K562 (cell line): ENCODE results near the gene COLEC12. TPM values are rescaled to one million over a fixed set of nuclear protein-coding genes. Genes with fewer than 3 reads are reported as not detected.

ENCODE experiments used
- KDM4B ChIP-seq, 2 experiments: fragments of 450-650 bp in 1 of 2; sonication (generic) in 1 of 2; IDR thresholded peaks; 2 replicates each; pipeline ENCODE4 v1.6.1; 2016 to 2017; ENCODE audit warnings: borderline replicate concordance in 2 of 2, antibody characterized with exemption in 1 of 2, low read depth in 1 of 2, mild to moderate bottlenecking in 1 of 2
- NR2C1 ChIP-seq, 2 experiments: fragments of 450-650 bp; IDR thresholded peaks; 2 replicates each; pipeline ENCODE4 v1.6.1; 2017; ENCODE audit warnings: mild to moderate bottlenecking in 2 of 2, antibody characterized with exemption in 1 of 2, inconsistent platforms in 1 of 2, missing compliant biosample characterization in 1 of 2, missing genetic modification characterization in 1 of 2
- PCBP2 ChIP-seq: fragments of 200-400 bp; formaldehyde crosslinking; IDR thresholded peaks from 2 replicates; pipeline ENCODE4 v1.6.1; 2018; ENCODE audit warnings: low read length, low read depth, mild to moderate bottlenecking, moderate library complexity; ENCODE audit not compliant: poor library complexity, severe bottlenecking
- ZBTB1 ChIP-seq: sonication (generic); formaldehyde crosslinking; IDR thresholded peaks from 2 replicates; pipeline ENCODE4 v1.8.1; 2023; ENCODE audit warnings: missing genetic modification reagents, low read depth, mild to moderate bottlenecking, borderline replicate concordance
- polyA plus RNA-seq, 8 experiments: library from polyadenylated mRNA; depleted of rRNA in 4 of 8; stranded (reverse) in 5 of 8; unstranded in 3 of 8; fragments of >200 nt; fragmentation: Nextera tagmentation in 2 of 8; fragmentation: Illumina TruSeq in 1 of 8; extraction: Ambion mirVana in 2 of 8; extraction: Trizol in 1 of 8; gene quantifications; 2 replicates each; pipeline versions ENCODE4 v1.2.1 to v1.2.3, GENCODE V29; 2011 to 2014; ENCODE audit warnings: inconsistent platforms in 1 of 8, missing spikeins in 1 of 8
- total RNA-seq, 7 experiments: library from RNA; depleted of rRNA in 6 of 7; stranded (reverse); fragments of >200 nt in 6 of 7; fragmentation: Illumina TruSeq in 2 of 7; extraction: Trizol in 2 of 7; gene quantifications; 2 replicates each; pipeline versions ENCODE4 v1.2.1 to v1.2.3, GENCODE V29; 2011 to 2021; ENCODE audit warnings: low replicate concordance in 1 of 7
- TF ChIP-seq, protein P1 (sequence below): fragments of 150-350 bp; conservative IDR thresholded peaks from 2 replicates; pipeline ENCODE4 v1.6.1; 2014; ENCODE audit warnings: low read length
- TF ChIP-seq, protein P2 (sequence below): sonication (generic); formaldehyde crosslinking; IDR thresholded peaks from 2 replicates; pipeline ENCODE4 v1.8.0; 2022; ENCODE audit warnings: missing genetic modification reagents, mild to moderate bottlenecking, borderline replicate concordance
- TF ChIP-seq, protein P3 (sequence below), 3 experiments: fragments of 200-800 bp in 1 of 3; fragments of 250-450 bp in 1 of 3; fragments of 450-650 bp in 1 of 3; sonication (Bioruptor Pico) in 1 of 3; sonication (Bioruptor generic) in 1 of 3; formaldehyde crosslinking in 1 of 3; IDR thresholded peaks; 2 replicates each; pipeline versions ENCODE4 v1.6.1 to v1.8.0; 2016 to 2022; ENCODE audit warnings: mild to moderate bottlenecking in 2 of 3, missing genetic modification characterization in 2 of 3, missing compliant biosample characterization in 1 of 3, moderate library complexity in 1 of 3
- TF ChIP-seq, protein P4 (sequence below), 2 experiments: fragments of 450-650 bp in 1 of 2; sonication (generic) in 1 of 2; formaldehyde crosslinking; conservative IDR thresholded peaks; 2 replicates each; pipeline versions ENCODE4 v1.4.0 to v1.8.1; 2020 to 2022; ENCODE audit warnings: mild to moderate bottlenecking in 1 of 2, missing genetic modification reagents in 1 of 2
- TF ChIP-seq, protein P5 (sequence below): sonication (generic); formaldehyde crosslinking; IDR thresholded peaks from 2 replicates; pipeline ENCODE4 v1.8.0; 2023; ENCODE audit warnings: mild to moderate bottlenecking, missing genetic modification reagents

Gene COLEC12
- total and polyA plus RNA-seq, 9 of the 15 experiments (the other 6 are each of a cell fraction or from before 2014, with no cell fraction given): 0.04 TPM; not detected in 8

DNA sequence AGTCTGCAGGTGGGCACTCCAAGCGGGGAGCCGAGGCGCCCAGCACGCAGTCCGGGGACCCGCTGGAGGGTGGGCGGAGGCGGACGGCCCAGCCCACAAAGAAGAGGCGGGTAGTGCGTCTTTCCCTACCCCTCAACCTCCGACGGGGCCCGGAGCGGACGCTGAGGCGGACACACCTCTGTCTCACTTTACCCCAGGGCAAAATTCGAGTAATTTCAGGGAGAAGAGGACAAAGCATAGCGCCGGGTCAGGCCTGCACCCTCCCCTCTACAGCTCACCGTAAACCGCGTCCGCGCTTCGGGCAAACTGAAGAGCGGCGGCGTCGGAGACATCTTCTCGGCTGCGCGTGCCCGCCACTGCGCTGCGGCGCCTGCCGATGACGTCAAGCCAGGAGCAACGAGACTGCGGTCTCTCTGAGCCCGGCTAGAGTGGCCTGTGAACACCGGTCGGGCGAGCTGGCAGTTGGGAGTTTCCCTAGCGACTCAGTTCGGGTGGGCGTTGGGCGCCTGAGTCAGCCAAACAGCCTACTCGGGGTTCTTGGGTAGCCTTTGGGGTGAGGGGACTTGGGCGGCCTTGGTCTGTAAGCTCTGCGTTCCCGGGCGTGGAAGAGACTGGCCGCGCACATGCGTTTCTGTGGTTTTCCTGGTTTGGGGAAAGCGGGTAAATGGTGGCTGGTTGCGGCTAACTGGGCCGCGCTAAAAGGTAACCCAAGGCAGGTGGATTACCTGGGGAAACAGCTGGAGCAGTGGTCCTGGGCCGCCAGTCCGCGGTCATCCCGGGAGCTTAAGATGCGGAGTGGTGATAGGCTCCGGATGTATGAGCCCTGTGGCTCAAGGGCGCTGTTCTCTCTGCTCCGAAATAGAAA is 232.6 kb downstream of the COLEC12 start, which contains the start of gene THOC1 (continued):
- TF ChIP-seq, protein P1, sequence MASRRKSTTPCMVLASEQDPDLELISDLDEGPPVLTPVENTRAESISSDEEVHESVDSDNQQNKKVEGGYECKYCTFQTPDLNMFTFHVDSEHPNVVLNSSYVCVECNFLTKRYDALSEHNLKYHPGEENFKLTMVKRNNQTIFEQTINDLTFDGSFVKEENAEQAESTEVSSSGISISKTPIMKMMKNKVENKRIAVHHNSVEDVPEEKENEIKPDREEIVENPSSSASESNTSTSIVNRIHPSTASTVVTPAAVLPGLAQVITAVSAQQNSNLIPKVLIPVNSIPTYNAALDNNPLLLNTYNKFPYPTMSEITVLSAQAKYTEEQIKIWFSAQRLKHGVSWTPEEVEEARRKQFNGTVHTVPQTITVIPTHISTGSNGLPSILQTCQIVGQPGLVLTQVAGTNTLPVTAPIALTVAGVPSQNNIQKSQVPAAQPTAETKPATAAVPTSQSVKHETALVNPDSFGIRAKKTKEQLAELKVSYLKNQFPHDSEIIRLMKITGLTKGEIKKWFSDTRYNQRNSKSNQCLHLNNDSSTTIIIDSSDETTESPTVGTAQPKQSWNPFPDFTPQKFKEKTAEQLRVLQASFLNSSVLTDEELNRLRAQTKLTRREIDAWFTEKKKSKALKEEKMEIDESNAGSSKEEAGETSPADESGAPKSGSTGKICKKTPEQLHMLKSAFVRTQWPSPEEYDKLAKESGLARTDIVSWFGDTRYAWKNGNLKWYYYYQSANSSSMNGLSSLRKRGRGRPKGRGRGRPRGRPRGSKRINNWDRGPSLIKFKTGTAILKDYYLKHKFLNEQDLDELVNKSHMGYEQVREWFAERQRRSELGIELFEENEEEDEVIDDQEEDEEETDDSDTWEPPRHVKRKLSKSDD: peak; percentile 24; the same call in 1 of the 2 replicates
- peak; percentile 90 for TF ChIP-seq ZBTB1 (CRISPR knock-in tag)
- no peak; the same call in 1 of the 2 replicates for TF ChIP-seq NR2C1 (IDR thresholded peaks at IDR 0.05)
- TF ChIP-seq NR2C1 (tag; IDR thresholded peaks at IDR 0.05): peak; percentile 67
- no peak for TF ChIP-seq KDM4B (IDR thresholded peaks at IDR 0.05; ENCODE audit: borderline replicate concordance in 2 of 2, low read depth in 1 of 2)
- TF ChIP-seq PCBP2: no peak
- TF ChIP-seq, protein P2, sequence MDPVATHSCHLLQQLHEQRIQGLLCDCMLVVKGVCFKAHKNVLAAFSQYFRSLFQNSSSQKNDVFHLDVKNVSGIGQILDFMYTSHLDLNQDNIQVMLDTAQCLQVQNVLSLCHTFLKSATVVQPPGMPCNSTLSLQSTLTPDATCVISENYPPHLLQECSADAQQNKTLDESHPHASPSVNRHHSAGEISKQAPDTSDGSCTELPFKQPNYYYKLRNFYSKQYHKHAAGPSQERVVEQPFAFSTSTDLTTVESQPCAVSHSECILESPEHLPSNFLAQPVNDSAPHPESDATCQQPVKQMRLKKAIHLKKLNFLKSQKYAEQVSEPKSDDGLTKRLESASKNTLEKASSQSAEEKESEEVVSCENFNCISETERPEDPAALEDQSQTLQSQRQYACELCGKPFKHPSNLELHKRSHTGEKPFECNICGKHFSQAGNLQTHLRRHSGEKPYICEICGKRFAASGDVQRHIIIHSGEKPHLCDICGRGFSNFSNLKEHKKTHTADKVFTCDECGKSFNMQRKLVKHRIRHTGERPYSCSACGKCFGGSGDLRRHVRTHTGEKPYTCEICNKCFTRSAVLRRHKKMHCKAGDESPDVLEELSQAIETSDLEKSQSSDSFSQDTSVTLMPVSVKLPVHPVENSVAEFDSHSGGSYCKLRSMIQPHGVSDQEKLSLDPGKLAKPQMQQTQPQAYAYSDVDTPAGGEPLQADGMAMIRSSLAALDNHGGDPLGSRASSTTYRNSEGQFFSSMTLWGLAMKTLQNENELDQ (CRISPR knock-in tag): peak; percentile 78; the same call in 1 of the 2 replicates
- TF ChIP-seq, protein P3, sequence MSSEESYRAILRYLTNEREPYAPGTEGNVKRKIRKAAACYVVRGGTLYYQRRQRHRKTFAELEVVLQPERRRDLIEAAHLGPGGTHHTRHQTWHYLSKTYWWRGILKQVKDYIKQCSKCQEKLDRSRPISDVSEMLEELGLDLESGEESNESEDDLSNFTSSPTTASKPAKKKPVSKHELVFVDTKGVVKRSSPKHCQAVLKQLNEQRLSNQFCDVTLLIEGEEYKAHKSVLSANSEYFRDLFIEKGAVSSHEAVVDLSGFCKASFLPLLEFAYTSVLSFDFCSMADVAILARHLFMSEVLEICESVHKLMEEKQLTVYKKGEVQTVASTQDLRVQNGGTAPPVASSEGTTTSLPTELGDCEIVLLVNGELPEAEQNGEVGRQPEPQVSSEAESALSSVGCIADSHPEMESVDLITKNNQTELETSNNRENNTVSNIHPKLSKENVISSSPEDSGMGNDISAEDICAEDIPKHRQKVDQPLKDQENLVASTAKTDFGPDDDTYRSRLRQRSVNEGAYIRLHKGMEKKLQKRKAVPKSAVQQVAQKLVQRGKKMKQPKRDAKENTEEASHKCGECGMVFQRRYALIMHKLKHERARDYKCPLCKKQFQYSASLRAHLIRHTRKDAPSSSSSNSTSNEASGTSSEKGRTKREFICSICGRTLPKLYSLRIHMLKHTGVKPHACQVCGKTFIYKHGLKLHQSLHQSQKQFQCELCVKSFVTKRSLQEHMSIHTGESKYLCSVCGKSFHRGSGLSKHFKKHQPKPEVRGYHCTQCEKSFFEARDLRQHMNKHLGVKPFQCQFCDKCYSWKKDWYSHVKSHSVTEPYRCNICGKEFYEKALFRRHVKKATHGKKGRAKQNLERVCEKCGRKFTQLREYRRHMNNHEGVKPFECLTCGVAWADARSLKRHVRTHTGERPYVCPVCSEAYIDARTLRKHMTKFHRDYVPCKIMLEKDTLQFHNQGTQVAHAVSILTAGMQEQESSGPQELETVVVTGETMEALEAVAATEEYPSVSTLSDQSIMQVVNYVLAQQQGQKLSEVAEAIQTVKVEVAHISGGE (CRISPR knock-in tag; IDR thresholded peaks at IDR 0.05): no peak
- TF ChIP-seq, protein P4, sequence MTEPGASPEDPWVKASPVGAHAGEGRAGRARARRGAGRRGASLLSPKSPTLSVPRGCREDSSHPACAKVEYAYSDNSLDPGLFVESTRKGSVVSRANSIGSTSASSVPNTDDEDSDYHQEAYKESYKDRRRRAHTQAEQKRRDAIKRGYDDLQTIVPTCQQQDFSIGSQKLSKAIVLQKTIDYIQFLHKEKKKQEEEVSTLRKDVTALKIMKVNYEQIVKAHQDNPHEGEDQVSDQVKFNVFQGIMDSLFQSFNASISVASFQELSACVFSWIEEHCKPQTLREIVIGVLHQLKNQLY (CRISPR knock-in tag; conservative IDR thresholded peaks at IDR 0.05): peak in 1 of 2 experiments; percentile 78; a peak in 1 of 4 replicates
- TF ChIP-seq, protein P5, sequence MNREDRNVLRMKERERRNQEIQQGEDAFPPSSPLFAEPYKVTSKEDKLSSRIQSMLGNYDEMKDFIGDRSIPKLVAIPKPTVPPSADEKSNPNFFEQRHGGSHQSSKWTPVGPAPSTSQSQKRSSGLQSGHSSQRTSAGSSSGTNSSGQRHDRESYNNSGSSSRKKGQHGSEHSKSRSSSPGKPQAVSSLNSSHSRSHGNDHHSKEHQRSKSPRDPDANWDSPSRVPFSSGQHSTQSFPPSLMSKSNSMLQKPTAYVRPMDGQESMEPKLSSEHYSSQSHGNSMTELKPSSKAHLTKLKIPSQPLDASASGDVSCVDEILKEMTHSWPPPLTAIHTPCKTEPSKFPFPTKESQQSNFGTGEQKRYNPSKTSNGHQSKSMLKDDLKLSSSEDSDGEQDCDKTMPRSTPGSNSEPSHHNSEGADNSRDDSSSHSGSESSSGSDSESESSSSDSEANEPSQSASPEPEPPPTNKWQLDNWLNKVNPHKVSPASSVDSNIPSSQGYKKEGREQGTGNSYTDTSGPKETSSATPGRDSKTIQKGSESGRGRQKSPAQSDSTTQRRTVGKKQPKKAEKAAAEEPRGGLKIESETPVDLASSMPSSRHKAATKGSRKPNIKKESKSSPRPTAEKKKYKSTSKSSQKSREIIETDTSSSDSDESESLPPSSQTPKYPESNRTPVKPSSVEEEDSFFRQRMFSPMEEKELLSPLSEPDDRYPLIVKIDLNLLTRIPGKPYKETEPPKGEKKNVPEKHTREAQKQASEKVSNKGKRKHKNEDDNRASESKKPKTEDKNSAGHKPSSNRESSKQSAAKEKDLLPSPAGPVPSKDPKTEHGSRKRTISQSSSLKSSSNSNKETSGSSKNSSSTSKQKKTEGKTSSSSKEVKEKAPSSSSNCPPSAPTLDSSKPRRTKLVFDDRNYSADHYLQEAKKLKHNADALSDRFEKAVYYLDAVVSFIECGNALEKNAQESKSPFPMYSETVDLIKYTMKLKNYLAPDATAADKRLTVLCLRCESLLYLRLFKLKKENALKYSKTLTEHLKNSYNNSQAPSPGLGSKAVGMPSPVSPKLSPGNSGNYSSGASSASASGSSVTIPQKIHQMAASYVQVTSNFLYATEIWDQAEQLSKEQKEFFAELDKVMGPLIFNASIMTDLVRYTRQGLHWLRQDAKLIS (CRISPR knock-in tag): peak; percentile 97
